ENCODE data around the gene GOSR1.
"Not testable (repeated sequence)": the region's sequence is repeated elsewhere in the genome, so short reads cannot be mapped to it uniquely, and the experiment has no call there.

The GOSR1 gene

DNA sequence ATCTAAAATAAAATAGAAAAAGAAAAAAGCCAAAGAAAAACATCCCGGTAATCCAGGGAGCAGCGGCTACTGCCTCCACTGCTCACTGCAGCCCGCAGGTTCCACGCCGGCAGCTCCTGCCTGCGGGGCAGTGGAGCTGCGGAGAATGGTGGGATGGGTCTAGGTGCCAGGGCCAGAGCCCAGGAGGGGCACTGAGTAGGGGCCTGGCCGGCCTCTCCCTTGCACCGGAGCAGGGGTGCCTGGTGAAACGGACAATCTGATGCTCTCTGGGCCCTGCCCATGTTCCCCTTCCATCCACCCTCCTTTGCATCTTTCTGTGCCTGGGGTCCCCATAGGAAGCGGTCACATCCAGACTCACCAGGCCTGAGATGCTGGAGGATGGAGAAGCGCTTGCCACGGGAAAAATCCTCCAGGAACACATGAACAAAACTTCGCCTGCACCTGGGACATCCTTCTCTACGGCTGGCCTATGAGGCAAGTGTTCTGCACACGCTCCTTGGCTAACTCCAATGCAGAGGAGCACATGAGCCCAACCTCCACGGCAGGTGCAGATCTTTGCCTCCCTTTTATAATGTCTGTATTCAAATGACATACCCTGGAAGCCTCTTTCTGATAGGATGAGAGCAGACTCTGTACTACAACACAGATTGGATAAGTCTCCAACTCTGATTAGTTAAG lies 98.6 kb downstream of the GOSR1 start:
- not testable (repeated sequence) for DNase-seq (ENCODE audit: low read depth)

DNA sequence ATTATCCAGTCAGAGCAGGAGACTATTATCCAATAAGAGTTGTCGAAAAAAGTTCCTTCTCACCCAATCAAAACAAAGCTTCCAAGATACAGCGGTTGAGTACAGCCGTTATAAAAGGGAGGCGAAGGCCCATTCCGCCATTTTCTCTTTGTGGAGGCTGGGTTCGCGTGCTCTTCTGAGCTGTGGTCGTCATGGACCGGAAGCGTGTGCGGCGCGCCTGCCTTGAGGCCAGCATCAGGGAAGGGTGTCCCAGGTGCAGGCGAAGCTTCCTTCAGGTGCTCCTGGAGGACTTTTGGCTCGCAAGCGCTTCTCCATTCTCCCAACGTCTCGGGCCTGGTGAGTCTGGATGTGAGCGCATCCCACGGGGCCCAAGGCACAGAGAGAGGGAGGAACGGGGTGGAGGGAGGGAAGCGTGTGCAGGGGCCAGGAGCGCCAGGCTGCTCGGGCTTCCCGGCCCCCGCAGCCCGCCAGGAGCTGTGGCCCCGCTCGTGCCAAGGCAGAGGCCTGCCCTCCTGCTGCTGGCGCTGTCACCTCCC lies 99.2 kb downstream of the GOSR1 start:
- DNase-seq (ENCODE audit: low read depth) = no peak

Measured in ELR (cell line).